GDM1 (cell line): Measurements from ENCODE around the gene POU4F2.

Experiments used
- DNase-seq: peaks from one replicate; lab custom pipeline; 2025; lab: John Stamatoyannopoulos, UW

POU4F2 gene, protein sequence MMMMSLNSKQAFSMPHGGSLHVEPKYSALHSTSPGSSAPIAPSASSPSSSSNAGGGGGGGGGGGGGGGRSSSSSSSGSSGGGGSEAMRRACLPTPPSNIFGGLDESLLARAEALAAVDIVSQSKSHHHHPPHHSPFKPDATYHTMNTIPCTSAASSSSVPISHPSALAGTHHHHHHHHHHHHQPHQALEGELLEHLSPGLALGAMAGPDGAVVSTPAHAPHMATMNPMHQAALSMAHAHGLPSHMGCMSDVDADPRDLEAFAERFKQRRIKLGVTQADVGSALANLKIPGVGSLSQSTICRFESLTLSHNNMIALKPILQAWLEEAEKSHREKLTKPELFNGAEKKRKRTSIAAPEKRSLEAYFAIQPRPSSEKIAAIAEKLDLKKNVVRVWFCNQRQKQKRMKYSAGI

DNA sequence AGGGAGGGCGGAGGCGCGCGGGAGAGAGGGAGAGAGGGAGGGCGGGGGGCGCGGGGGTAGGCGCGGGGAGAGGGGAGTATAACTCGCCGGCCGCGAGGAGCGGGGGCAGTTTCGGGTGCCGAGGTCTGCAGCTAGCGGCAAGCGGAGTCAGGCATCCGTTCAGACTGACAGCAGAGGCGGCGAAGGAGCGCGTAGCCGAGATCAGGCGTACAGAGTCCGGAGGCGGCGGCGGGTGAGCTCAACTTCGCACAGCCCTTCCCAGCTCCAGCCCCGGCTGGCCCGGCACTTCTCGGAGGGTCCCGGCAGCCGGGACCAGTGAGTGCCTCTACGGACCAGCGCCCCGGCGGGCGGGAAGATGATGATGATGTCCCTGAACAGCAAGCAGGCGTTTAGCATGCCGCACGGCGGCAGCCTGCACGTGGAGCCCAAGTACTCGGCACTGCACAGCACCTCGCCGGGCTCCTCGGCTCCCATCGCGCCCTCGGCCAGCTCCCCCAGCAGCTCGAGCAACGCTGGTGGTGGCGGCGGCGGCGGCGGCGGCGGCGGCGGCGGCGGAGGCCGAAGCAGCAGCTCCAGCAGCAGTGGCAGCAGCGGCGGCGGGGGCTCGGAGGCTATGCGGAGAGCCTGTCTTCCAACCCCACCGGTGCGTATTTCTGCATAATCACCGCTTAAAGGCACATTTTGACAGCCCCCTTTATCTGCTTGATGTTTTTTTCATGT, at the start of gene POU4F2:
POU4F2 (plus strand) TSS at position 108 of the 720 bp plus-strand sequence; CDS start at position 356, 248 bp downstream.
- no peak for DNase-seq

DNA sequence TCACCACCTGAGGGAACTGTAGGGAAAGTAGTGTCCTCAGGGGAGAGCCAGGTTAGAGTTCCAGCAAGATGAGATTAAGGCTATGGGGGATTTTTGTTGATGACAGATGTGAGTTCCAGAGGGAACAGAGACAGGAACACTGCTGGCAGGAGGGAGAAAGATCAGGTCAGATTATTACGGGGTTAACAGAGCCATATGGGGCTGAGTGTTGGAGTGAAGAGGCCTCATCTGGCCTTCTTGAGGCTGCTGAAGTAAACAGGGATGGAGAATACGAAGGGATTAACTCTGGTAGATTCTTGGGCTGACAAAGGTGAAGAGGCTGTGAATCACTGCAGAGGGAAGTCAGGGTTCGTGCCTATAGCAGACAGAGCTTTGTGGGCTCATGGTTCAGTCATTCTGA, 47.9 kb upstream of the POU4F2 start:
- no peak for DNase-seq

DNA sequence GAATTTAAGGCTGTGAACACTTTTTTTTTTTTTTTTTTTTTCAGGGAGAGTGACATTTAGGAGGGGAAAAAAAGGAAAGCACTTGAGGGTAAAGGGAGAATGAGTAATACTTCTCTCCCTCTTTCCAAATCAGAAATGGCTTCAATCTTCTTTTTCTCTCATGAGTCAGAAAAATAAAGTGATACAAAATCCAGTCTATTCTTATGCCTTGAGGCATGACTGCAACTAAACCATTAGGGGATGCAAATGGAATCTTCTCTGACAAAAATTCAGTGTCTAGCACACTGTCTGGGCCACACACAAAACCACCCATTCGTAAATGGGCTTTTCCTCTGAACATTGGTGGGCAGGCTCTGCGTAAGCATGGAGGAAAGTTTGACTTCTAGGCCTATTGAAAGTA, 46.7 kb upstream of the POU4F2 start:
- DNase-seq: no peak

DNA sequence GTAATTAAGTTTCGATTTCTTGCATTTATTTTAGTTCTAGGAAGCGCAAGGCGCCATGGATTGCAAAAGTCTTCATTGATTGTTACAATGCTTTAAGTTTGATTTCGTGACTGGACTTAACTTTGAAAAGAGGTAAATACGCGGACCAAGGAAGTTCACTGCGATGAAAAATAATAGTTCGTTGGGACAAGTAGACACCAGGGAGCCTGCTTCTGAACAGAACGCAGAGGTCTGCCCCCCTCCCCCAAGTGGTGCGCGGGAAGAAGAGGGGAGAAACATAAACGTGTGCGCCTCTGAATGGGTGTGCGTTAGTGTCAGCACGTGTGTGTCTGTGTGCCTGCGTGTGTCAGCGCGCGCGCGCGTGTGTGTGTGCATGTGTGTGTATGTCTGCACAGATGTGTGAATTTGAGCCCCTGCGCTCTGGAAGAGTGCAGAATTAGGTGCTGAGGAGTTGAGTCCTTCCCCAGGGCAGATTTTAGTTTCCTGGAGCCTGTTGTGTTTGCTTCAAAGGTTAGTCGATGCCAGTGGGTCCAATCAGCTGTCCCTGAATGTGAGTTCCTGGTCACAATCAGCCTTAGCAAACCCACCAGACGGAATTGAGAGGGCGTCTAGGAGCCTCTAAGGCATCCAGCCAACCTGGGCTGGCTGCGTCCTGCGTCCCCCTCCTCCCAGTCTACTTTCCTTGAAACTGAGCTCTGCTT, 5.8 kb upstream of the POU4F2 start:
- DNase-seq: no peak

DNA sequence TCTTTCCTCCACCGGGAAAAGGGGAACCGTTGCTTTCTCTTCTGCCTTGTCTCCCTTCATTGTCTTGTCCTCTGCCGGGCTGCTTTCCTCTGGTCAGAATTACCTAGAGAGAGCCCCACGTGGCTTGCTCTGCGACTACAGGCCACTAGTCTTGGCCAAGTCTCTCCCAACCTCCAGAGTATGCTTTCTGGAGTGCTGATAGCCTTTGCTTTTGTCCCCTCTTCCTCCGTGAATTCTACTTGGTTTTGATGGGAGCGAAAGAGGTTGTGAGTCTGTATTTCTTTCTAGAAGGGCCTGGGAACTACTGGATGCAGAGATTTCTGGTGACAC, 5.3 kb upstream of the POU4F2 start:
- no peak for DNase-seq

DNA sequence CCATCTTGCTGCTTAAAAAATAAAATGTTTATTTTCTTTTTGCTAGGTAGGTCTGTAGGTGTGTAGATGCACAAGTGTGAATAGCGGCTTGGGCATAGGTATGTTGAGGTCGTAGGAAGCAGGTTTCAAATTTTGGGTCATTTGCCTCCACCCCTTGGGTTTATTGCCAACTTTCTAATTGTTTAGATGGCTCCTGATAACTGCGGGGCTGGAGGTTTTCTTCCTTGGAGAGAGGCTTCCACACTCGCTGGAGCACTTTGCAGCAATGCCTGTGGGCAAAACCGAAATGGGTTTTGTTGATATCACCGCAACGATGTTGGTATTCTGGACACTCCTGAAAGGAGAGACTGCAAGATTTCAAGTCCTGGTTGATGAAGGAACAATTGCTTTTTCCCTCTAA, 3.9 kb upstream of the POU4F2 start:
- DNase-seq: no peak

DNA sequence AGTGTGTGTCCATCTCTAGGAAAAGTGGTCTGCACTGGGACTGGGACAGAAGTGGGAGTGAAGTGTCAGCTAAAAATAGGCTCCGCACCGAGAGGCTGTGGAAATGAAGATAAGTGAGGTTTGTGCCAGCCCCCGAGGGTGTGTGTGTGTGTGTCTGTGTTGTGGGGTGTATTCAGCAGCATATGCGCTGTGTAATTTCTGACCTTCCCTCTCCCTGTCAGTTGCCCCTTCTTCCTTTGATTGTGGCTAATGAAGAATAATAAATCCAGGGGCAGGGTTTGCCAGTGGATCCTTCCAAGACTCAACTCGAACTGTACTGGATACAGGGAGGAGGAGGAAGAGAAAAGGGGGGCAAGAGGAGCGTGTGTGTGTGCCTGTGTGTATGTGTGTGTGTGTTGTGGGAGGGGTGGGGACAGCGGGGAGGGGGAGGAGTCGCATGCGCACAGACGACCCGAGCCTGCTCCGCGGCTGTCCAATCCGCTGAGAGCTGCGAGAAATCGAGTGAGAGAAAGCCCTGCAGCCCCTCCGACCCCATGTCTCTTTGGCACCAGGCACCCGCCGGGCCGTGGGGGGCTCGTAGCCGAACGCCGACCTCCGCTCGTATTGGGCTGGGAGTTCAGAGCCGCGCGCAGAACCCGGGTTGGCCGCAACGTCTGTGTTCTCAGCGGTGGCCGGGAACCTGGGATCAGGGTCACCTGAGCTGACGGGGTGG, 916 bp upstream of the POU4F2 start:
- DNase-seq: no peak

DNA sequence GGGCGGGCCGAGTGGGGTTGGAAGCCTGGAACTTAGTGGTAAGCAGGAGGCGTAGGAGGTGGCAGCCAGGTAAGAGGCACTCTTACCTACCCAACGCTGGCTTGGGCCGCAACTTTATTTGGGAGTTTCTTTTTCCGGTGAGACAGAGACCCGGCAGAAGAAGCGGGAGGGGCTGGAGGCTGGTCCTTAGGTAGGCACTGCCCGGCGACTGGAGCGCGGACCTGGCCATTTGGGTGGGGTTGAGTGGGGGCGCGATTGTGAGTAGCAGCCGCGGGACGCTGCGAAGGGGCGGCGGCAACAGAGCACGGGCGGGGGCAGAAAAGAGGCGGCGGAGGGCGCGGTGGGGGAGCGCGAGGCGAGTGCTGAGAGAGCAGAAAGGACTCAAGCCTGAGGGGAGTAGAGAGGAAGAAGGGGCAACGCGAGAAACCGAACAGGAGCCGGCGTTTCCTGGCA, 334 bp upstream of the POU4F2 start:
- no peak for DNase-seq

DNA sequence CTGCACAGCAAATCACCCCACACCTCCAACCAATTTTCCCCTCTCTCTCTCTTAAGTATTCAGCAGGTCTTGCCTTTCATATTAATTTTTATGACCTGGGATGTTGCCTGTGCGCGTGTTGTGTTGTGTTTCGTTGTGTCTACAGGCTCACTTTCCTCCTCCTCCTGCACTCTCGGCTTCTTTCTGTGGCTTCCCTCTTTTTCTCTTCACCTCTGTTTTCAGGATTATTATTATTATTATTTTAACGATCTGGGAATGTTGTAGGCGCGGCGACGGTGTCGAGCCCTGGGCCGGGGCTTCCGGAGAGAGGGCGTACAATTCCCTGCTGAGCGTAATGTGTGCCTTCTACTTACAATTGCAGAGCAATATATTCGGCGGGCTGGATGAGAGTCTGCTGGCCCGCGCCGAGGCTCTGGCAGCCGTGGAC, 826 bp downstream of the POU4F2 start:
- no peak for DNase-seq

DNA sequence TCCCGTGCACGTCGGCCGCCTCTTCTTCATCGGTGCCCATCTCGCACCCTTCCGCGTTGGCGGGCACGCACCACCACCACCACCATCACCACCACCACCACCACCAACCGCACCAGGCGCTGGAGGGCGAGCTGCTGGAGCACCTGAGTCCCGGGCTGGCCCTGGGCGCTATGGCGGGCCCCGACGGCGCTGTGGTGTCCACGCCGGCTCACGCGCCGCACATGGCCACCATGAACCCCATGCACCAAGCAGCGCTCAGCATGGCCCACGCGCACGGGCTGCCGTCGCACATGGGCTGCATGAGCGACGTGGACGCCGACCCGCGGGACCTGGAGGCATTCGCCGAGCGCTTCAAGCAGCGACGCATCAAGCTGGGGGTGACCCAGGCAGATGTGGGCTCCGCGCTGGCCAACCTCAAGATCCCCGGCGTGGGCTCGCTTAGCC, 1.4 kb downstream of the POU4F2 start:
- DNase-seq: no peak

DNA sequence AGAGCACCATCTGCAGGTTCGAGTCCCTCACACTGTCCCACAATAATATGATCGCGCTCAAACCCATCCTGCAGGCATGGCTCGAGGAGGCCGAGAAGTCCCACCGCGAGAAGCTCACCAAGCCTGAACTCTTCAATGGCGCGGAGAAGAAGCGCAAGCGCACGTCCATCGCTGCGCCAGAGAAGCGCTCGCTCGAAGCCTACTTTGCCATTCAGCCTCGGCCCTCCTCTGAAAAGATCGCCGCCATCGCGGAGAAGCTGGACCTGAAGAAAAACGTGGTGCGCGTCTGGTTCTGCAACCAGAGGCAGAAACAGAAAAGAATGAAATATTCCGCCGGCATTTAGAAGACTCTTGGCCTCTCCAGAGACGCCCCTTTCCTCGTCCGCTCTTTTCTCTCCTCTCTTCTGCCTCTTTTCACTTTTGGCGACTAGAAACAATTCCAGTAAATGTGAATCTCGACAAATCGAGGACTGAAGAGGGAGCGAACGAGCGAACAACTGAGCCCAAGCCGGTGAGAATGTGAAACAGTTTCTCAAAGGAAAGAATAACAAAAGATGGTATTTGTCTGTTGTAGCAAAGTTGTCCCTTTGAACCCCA, 1.9 kb downstream of the POU4F2 start:
- DNase-seq: no peak

DNA sequence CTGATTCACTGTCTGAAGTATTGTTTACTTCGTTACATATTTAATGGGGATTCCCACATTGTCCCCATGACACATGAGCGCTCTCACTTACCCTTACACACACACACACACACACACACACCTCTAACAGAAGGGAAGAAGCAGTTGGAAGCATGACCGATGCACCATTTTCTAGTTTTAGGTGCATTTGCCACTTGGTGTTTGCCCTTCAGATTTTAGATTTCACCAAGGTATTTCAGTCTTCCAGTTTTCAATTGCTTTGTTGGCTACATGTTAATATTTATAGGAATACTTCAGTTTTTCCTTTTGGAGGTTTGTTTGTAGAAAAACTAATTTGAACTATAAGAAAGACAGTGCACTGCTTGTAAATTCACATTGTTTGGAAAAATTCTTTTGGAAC, 3.1 kb downstream of the POU4F2 start:
- DNase-seq: no peak

DNA sequence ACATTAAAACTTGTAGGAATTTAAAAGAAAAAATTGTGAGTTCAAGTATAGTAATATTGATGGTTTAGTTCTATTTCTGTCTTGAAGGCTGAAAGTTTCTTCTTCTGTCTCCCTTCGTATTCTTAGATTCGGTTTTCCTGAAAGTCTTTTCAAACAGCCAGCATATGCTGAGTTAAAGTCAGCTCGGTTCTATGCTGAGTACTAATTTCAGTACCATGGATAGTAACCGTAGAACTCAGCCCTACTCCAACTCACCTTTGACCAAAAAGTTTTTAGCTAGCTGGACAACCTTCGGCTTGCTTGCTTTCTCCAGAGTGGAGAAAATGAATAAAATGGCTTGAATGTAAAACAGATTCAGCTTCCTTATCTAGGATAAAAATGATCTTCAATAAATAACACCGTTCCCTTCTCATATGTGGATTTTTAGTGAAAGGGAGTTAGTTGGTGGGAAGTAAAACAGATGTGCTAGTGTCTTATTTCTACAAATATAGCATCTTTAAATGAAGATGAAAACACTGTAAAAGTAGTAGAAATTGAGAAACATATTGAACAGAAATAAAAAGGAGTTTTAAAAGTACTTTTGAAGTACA, 5.2 kb downstream of the POU4F2 start:
- peak; percentile 0 for DNase-seq

DNA sequence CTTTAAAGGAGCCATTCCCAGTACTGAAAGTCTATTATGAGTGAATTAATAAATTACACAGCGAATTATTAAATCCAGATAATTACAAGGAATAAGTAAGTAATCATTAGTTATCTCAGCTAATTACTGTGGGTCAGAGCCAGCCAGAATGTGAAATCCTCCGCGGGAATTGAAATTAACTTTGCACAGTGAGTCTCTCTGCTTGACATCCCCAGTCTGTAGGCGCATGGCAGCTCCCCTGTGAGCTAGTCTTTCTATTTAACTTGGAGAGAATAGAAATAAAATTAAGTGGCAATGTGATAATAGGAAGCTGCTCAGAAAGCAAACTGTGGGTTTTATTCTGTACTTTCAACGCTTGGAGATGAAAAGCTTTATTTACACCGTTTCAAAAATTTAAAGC, 7.2 kb downstream of the POU4F2 start:
- DNase-seq: no peak

DNA sequence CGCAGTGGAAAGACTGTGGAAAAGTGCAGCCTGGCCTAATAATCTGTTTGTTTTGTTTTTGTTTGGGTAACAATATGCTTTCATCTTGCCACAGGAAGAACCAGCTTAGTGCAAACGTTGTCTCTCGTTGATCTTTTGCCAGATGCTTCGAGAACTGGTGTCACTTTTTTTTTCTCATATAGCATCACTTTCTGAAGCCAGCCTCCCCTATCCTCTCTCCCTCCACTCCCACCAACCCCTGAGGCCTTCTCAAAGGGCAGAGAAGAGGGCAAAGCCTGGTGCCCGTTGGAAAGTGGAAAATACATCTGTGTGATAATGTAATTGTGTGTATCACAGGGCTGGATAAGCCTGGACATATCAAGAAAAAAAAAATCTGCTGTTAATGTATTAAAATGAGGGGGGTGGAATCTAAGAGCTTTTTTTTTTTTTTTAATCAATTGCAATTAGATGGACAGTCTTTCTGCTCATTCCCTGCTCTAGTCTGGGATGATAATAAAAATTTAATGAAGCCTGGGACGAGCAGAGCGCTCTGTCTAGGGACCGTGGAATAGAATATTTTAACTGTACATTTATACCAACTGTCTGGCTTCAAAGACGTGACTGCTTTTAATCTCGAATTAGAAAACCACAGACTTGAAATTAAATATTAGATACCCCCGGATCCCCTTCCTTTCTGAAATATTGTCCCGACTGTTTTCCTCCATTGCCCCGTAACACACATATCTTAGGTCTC, 8.1 kb downstream of the POU4F2 start:
- DNase-seq: no peak

DNA sequence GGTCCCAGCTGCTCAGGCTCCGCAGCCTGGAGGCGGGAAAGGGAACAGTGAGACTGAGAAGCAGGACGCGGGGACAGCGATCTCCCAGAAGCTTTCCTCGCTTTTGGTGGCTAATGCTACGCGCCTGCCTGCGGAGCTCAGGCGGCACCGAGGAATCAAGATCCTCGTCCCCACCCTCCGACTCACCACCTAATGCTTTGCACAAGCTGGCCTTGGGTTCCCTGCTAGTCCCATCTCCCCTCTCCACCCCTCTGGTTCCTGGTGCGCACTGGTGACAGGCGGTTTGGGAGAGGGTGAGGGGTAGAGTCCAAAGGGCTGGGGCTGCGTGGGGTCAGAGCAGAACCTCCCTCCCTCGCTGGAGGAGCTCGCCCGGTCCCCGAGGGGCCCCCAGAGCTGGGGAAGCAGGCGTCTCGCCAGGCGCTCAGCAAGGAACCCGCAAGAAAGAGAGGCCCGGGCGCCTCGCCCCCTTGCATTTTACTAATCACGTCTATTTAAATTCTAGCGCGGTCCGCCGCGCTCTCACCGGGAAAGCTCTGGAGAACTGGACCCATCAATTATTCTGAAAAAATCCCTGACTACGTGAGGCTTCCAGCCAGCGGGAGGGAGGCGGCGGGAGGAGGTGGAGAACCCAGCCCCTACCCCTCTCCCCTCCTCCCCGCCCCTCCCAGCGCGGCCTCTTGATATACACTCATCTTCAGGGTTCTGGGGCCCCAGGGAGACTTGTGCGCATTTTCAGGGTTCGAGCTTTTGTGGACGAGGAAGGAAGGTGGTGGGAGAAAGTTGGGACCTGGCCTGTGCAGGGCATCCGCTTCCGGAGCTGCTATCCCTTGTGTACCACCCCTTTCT, 9.1 kb downstream of the POU4F2 start:
- no peak for DNase-seq

DNA sequence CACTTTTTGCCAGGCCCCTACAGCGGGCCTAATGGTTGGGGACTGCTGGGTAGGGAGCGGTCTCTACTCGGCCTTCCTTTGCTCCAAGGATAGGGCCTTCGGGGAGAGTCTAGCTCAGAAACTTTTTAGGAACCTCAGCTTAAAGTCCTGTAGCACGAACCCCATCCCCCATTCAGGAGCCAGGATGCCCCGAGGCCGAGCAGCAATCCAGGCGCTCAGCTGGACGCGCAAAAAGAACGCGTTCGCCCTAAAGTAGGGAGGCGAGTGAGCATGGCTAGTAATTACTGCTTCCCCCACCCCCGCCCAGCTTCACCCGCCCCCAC, 9.7 kb downstream of the POU4F2 start:
- DNase-seq: no peak

DNA sequence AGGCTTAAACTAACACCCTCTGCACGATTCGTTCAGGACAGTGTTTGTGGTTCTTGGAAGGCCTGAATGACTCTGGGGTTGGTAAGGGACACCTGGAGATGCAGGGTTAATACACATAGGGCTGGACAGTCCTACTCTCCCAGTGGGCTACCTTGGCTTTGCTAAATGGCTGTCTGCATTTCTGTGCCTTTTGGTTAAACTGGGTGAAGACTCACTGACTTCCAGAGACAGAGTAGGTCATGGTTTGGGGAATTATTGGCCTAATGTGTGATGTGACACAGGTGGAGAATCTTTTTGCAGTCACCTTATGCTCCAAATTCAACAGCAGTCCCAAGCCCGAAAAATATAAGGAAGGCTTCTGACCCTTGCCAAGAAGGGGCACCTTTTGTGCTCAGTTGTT, 10.5 kb downstream of the POU4F2 start:
- no peak for DNase-seq

DNA sequence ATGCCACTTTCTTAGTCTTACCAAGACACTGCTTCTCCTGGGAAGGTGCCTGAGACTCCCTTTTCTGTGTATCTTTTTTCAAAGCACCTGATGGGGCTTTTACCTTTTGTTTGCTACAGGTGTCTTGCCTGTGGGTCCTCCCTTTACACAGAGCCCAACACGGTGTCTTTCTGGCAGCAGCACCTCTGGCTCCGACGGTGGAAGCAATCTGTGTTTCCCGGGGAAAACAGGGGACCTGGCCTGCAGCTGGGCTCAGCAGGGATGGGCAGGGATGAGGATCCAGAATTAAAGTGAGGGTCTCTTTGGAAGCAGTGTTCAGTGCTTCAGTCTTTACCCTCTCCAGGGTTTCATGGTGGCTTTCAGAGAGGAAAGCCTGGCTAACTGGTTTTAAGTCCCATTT, 11.3 kb downstream of the POU4F2 start:
- no peak for DNase-seq
